Dermis blood vessel endothelial cell (primary cell): ENCODE data around the gene MRS2. TPM values are rescaled to one million over a fixed set of nuclear protein-coding genes. Genes with fewer than 3 reads are reported as not detected.

Source experiments
- total RNA-seq: library from RNA; depleted of rRNA; stranded (reverse); fragments of >200 nt; gene quantifications from 2 replicates; pipeline ENCODE4 v1.2.3, GENCODE V29; 2014

The MRS2 gene
- total RNA-seq, 1 donor from 2014 or later: 28.8 TPM

Other genes with a start within 250 kb of the MRS2 start
- 1.0 and 1.5 TPM in 2 replicates for gene DCDC2, start 44.9 kb upstream of the MRS2 start, total RNA-seq
- gene GPLD1, start 86.6 kb downstream of the MRS2 start, total RNA-seq: 0.05 and 0.17 TPM in 2 replicates
- 1.0 and 1.2 TPM in 2 replicates for gene ALDH5A1, start 92.0 kb downstream of the MRS2 start, total RNA-seq
- gene KIAA0319, start 243.3 kb downstream of the MRS2 start, total RNA-seq: 0.05 TPM in 1 of 2 replicates, not detected in the other